Thyroid gland (tissue), 4 donors: ENCODE data around the gene MLLT6. TPM values are rescaled to one million over a fixed set of nuclear protein-coding genes. Genes with fewer than 3 reads are reported as not detected.

Experiments
- DNase-seq, 2 donors: peaks; one replicate each; pipeline ENCODE4 v3.0.0-alpha.2; 2019
- H3K27ac ChIP-seq, 3 donors: fragments of 200-600 bp; sonication (generic); 1 replicate in 2 of 3; 2 replicates in 1 of 3; pipeline ENCODE4 v1.5.1; 2016 to 2019; ENCODE audit warnings: mild to moderate bottlenecking in 1 of 3, moderate library complexity in 1 of 3
- H3K27me3 ChIP-seq: fragments of 200-600 bp; sonication (generic); one replicate; pipeline ENCODE4 v1.5.1; 2019
- H3K36me3 ChIP-seq, 2 donors: fragments of 200-600 bp; sonication (generic); one replicate each; pipeline ENCODE4 v1.5.1; 2016 to 2019
- H3K4me1 ChIP-seq, 2 donors: fragments of 200-600 bp; sonication (generic); one replicate each; pipeline ENCODE4 v1.5.1; 2017 to 2019
- H3K4me3 ChIP-seq, 3 donors: fragments of 200-600 bp; sonication (generic); replicated peaks in 1 of 3; 1 replicate in 2 of 3; 2 replicates in 1 of 3; pipeline ENCODE4 v1.5.1; 2016; ENCODE audit warnings: mild to moderate bottlenecking in 1 of 3
- H3K9me3 ChIP-seq: fragments of 200-600 bp; sonication (generic); one replicate; pipeline ENCODE4 v1.5.1; 2017
- CTCF ChIP-seq, 6 experiments: fragments of 200-600 bp in 3 of 6; fragments of 450-650 bp in 3 of 6; sonication (generic) in 3 of 6; IDR thresholded peaks; one replicate each; pipeline ENCODE4 v1.5.1; 2016 to 2019; ENCODE audit warnings: antibody characterized with exemption in 6 of 6, mild to moderate bottlenecking in 2 of 6, inconsistent platforms in 1 of 6, moderate library complexity in 1 of 6
- POLR2A ChIP-seq, 2 donors: fragments of 450-650 bp; IDR thresholded peaks; one replicate each; pipeline ENCODE4 v1.6.1; 2017; ENCODE audit warnings: antibody characterized with exemption in 2 of 2, mild to moderate bottlenecking in 2 of 2, moderate library complexity in 1 of 2
- WGBS, 2 donors: methylation state at CpG; one replicate each; pipeline ENCODE4 v1.1.5; 2017; 5-methylcytosine and 5-hydroxymethylcytosine counted together
- intact Hi-C: fragments of 100-400 bp; cut with DNase I; formaldehyde crosslinking; loops from one replicate; pipeline ENCODE4 v1.15.1; 2023
- total RNA-seq, 4 donors: library from RNA; depleted of rRNA; stranded (reverse); fragments of >200 nt; gene quantifications; one replicate each; pipeline ENCODE4 v1.2.3, GENCODE V29; 2016

Gene MLLT6
- total RNA-seq, 4 donors from 2014 or later: 111 to 192 (median 115) TPM

- Histone ChIP-seq H3K4me3 (peak overlapping the region in 2 of 3 donors; percentile 67 to 95), H3K27me3 (no peaks in the 10 kb centered on the region), H3K9me3 (no peaks in the 10 kb centered on the region), H3K4me1 (peaks cover 14 to 24% of the 10 kb centered on the region in 2 donors), H3K36me3 (no peaks in the 10 kb centered on the region), H3K27ac (peak overlapping the region; percentile 97 to 99 (median 97))
- 5 to 18% methylated on average over 8 to 23 of the region's 25 CpGs for WGBS, 2 donors
- peak; percentile 38 to 43 for DNase-seq
- TF ChIP-seq CTCF (IDR thresholded peaks at IDR 0.05): no peak
- TF ChIP-seq POLR2A (IDR thresholded peaks at IDR 0.05): no peak
- intact Hi-C loops: loop anchor here (5.0 kb wide), 1 partner anchor 36 kb away; no protein-coding TSS in a partner anchor
Measured at GRCh38 chr17:38701504-38702165, 3.4 kb upstream of the MLLT6 start.

GRCh38 chr17:38702166-38702915 lies 2.7 kb upstream of the MLLT6 start:
- Histone ChIP-seq H3K27me3 (no peaks in the 10 kb centered on the region), H3K36me3 (no peaks in the 10 kb centered on the region), H3K4me1 (peaks cover 16 to 30% of the 10 kb centered on the region in 2 donors), H3K27ac (peak overlapping the region; percentile 97 to 99 (median 97)), H3K9me3 (no peaks in the 10 kb centered on the region), H3K4me3 (peak overlapping the region; percentile 30 to 100 (median 95))
- intact Hi-C loops: loop anchor here (5.0 kb wide), 1 partner anchor 35 kb away; no protein-coding TSS in a partner anchor
- peak; percentile 86 to 90 for DNase-seq
- 0 to 5% methylated on average over 14 to 32 of the region's 81 CpGs for WGBS, 2 donors
- no peak for TF ChIP-seq CTCF (IDR thresholded peaks at IDR 0.05)
- peak; percentile 28 to 89 for TF ChIP-seq POLR2A (IDR thresholded peaks at IDR 0.05)

GRCh38 chr17:38702916-38703741 lies 1.9 kb upstream of the MLLT6 start:
- H3K36me3 ChIP-seq: peaks cover 0 to 2% of the 10 kb centered on the region in 2 donors
- no peak for DNase-seq
- no peaks in the 10 kb centered on the region for H3K27me3 ChIP-seq
- no peaks in the 10 kb centered on the region for H3K9me3 ChIP-seq
- TF ChIP-seq POLR2A (IDR thresholded peaks at IDR 0.05) (no peak), CTCF (IDR thresholded peaks at IDR 0.05) (no peak)
- peak overlapping the region; percentile 97 to 99 (median 97) for H3K27ac ChIP-seq
- peak overlapping the region; percentile 30 to 100 (median 95) for H3K4me3 ChIP-seq
- 2 to 3% methylated on average over 47 to 55 of the region's 55 CpGs for WGBS, 2 donors
- peaks cover 18 to 30% of the 10 kb centered on the region in 2 donors for H3K4me1 ChIP-seq
- intact Hi-C loops: loop anchor here (5.0 kb wide), 1 partner anchor 34 kb away; no protein-coding TSS in a partner anchor

GRCh38 chr17:38703742-38704605 lies 1.1 kb upstream of the MLLT6 start:
- TF ChIP-seq POLR2A (IDR thresholded peaks at IDR 0.05) (peak in 1 of 2 donors; percentile 70), CTCF (IDR thresholded peaks at IDR 0.05) (no peak)
- Histone ChIP-seq H3K27me3 (no peaks in the 10 kb centered on the region), H3K4me1 (peaks cover 18 to 32% of the 10 kb centered on the region in 2 donors), H3K36me3 (peaks cover 0 to 3% of the 10 kb centered on the region in 2 donors), H3K9me3 (no peaks in the 10 kb centered on the region), H3K4me3 (peak overlapping the region; percentile 31 to 100 (median 95)), H3K27ac (peak overlapping the region; percentile 97 to 99 (median 97))
- 1 to 2% methylated on average over 20 to 46 of the region's 50 CpGs for WGBS, 2 donors
- peak; percentile 96 to 98 for DNase-seq
- intact Hi-C loops: loop anchor here (5.0 kb wide), 1 partner anchor 33 kb away; no protein-coding TSS in a partner anchor
